Upper lobe of left lung (tissue), 6 donors: ENCODE results near the gene FHIT. TPM values are rescaled to one million over a fixed set of nuclear protein-coding genes. Genes with fewer than 3 reads are reported as not detected.

Experiments
- ATAC-seq, 2 donors: fragments of 200-7000 bp; cut with Tn5 transposase; one replicate each; pipeline ENCODE4 v1.9.1; 2022; ENCODE audit warnings: mild to moderate bottlenecking in 2 of 2, moderate library complexity in 2 of 2; ENCODE audit not compliant: low FRiP score in 2 of 2
- DNase-seq, 2 donors: peaks; one replicate each; pipeline ENCODE4 v3.0.0-alpha.2; 2019 to 2020
- H3K27ac ChIP-seq, 4 donors: fragments of 200-600 bp; sonication (generic); one replicate each; pipeline ENCODE4 v1.5.1; 2016 to 2019
- H3K27me3 ChIP-seq, 4 donors: fragments of 200-600 bp; sonication (generic); one replicate each; pipeline ENCODE4 v1.5.1; 2017 to 2019
- H3K36me3 ChIP-seq, 4 donors: fragments of 200-600 bp; sonication (generic); one replicate each; pipeline ENCODE4 v1.5.1; 2016 to 2019
- H3K4me1 ChIP-seq, 4 donors: fragments of 200-600 bp; sonication (generic); one replicate each; pipeline ENCODE4 v1.5.1; 2018 to 2019
- H3K4me3 ChIP-seq, 4 donors: fragments of 200-600 bp; sonication (generic); one replicate each; pipeline ENCODE4 v1.5.1; 2017 to 2019; ENCODE audit warnings: mild to moderate bottlenecking in 2 of 4, moderate library complexity in 1 of 4
- H3K9me3 ChIP-seq, 4 donors: fragments of 200-600 bp; sonication (generic); one replicate each; pipeline ENCODE4 v1.5.1; 2018 to 2019
- CTCF ChIP-seq, 6 experiments: fragments of 450-650 bp in 4 of 6; fragments of 200-600 bp in 2 of 6; sonication (generic) in 2 of 6; IDR thresholded peaks; one replicate each; pipeline ENCODE4 v1.5.1; 2016 to 2019; ENCODE audit warnings: antibody characterized with exemption in 6 of 6
- EP300 ChIP-seq, 4 donors: sonication (generic); formaldehyde crosslinking; IDR thresholded peaks; one replicate each; pipeline ENCODE4 v1.5.1; 2017; ENCODE audit warnings: antibody characterized with exemption in 4 of 4, control low read depth in 2 of 4
- POLR2A ChIP-seq, 4 donors: fragments of 450-650 bp; IDR thresholded peaks; one replicate each; pipeline ENCODE4 v1.5.1; 2016 to 2017; ENCODE audit warnings: antibody characterized with exemption in 4 of 4, mild to moderate bottlenecking in 2 of 4
- POLR2AphosphoS5 ChIP-seq, 2 donors: sonication (generic); formaldehyde crosslinking; IDR thresholded peaks; one replicate each; pipeline ENCODE4 v1.5.1; 2017; ENCODE audit warnings: antibody characterized with exemption in 2 of 2
- WGBS, 2 donors: methylation state at CpG; one replicate each; pipeline ENCODE4 v1.1.5; 2017 to 2018; 5-methylcytosine and 5-hydroxymethylcytosine counted together
- total RNA-seq, 6 donors: library from RNA; depleted of rRNA in 4 of 6; stranded (reverse); fragments of >200 nt in 4 of 6; gene quantifications; one replicate each; pipeline versions ENCODE4 v1.1.0 to v1.2.1, GENCODE V29; 2016 to 2021
- donor health status: DM: no; HTN: no; CAD: no; lungs with moderate emphysema.
- donor health status: DM: no; HTN: yes; CAD: no; lungs with severe emphysema.

Gene FHIT
- total RNA-seq, 6 donors from 2014 or later, result 6.8 to 56.6 (median 11.1) TPM

GRCh38 chr3:60641354-60641753, 609.9 kb downstream of the FHIT start:
- 64 to 83% methylated on average over 2 of the region's 2 CpGs for WGBS, 2 donors
- TF ChIP-seq CTCF (IDR thresholded peaks at IDR 0.05), result no peak
- TF ChIP-seq POLR2AphosphoS5 (IDR thresholded peaks at IDR 0.05), result no peak
- TF ChIP-seq POLR2A (IDR thresholded peaks at IDR 0.05), result no peak
- TF ChIP-seq EP300 (IDR thresholded peaks at IDR 0.05), result no peak
- Histone ChIP-seq H3K36me3 (no peaks in the 10 kb centered on the region), H3K9me3 (no peaks in the 10 kb centered on the region), H3K4me3 (no peak overlapping the region), H3K27me3 (no peaks in the 10 kb centered on the region), H3K27ac (no peak overlapping the region), H3K4me1 (no peaks in the 10 kb centered on the region)
- DNase-seq (no peak), ATAC-seq (no peak)

GRCh38 chr3:60636846-60637245, 614.4 kb downstream of the FHIT start:
- no peaks in the 10 kb centered on the region for H3K36me3 ChIP-seq
- no peaks in the 10 kb centered on the region for H3K27me3 ChIP-seq
- no peak overlapping the region for H3K4me3 ChIP-seq
- ATAC-seq (no peak), DNase-seq (no peak)
- no peaks in the 10 kb centered on the region for H3K9me3 ChIP-seq
- H3K4me1 ChIP-seq, result no peaks in the 10 kb centered on the region
- TF ChIP-seq EP300 (IDR thresholded peaks at IDR 0.05) (no peak), CTCF (IDR thresholded peaks at IDR 0.05) (no peak), POLR2A (IDR thresholded peaks at IDR 0.05) (no peak), POLR2AphosphoS5 (IDR thresholded peaks at IDR 0.05) (no peak)
- H3K27ac ChIP-seq, result no peak overlapping the region

DNA sequence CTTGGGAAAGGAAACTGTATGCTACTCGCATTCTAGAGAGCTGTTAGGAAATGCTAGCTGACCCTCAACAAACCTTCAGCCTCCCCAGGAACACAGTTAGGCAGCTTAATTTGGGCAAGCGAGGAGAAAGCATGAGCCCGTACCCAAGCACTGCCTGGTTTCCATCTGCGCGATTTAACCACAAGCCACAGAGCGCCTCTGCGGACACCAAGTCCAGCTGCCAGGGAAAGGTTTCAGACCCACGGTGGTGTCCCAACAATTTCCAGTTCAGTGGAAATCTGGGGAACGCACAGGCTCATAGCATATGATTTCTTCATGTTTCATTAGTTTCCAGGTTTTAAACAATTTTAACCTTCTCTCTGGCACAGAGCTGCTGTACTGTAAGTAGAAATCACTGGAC, 617.6 kb downstream of the FHIT start:
- no peaks in the 10 kb centered on the region for H3K36me3 ChIP-seq
- no peak overlapping the region for H3K27ac ChIP-seq
- ATAC-seq, result no peak
- no peaks in the 10 kb centered on the region for H3K9me3 ChIP-seq
- H3K4me1 ChIP-seq, result no peaks in the 10 kb centered on the region
- no peak for TF ChIP-seq EP300 (IDR thresholded peaks at IDR 0.05)
- no peak for TF ChIP-seq POLR2A (IDR thresholded peaks at IDR 0.05)
- TF ChIP-seq CTCF (IDR thresholded peaks at IDR 0.05), result no peak
- TF ChIP-seq POLR2AphosphoS5 (IDR thresholded peaks at IDR 0.05), result no peak
- H3K4me3 ChIP-seq, result no peak overlapping the region
- no peaks in the 10 kb centered on the region for H3K27me3 ChIP-seq
- WGBS, 2 donors, result 67 to 80% methylated on average over 9 of the region's 9 CpGs
- DNase-seq, result no peak

- DNase-seq, result no peak
- Histone ChIP-seq H3K36me3 (no peaks in the 10 kb centered on the region), H3K27ac (no peak overlapping the region), H3K27me3 (no peaks in the 10 kb centered on the region), H3K4me3 (no peak overlapping the region), H3K9me3 (no peaks in the 10 kb centered on the region), H3K4me1 (no peaks in the 10 kb centered on the region)
- no peak for ATAC-seq
- no peak for TF ChIP-seq EP300 (IDR thresholded peaks at IDR 0.05)
- no peak for TF ChIP-seq CTCF (IDR thresholded peaks at IDR 0.05)
- TF ChIP-seq POLR2A (IDR thresholded peaks at IDR 0.05), result no peak
- no peak for TF ChIP-seq POLR2AphosphoS5 (IDR thresholded peaks at IDR 0.05)
- WGBS, 2 donors, result 93 to 95% methylated on average over 8 of the region's 8 CpGs
These were observed 619.7 kb downstream of the FHIT start for GRCh38 chr3:60631509-60631908.

GRCh38 chr3:60630953-60631352, 620.3 kb downstream of the FHIT start:
- no peaks in the 10 kb centered on the region for H3K4me1 ChIP-seq
- TF ChIP-seq CTCF (IDR thresholded peaks at IDR 0.05) (no peak), POLR2A (IDR thresholded peaks at IDR 0.05) (no peak), POLR2AphosphoS5 (IDR thresholded peaks at IDR 0.05) (no peak), EP300 (IDR thresholded peaks at IDR 0.05) (no peak)
- H3K9me3 ChIP-seq, result no peaks in the 10 kb centered on the region
- H3K27ac ChIP-seq, result no peak overlapping the region
- DNase-seq (no peak), ATAC-seq (no peak)
- no peaks in the 10 kb centered on the region for H3K27me3 ChIP-seq
- WGBS, 2 donors, result 95 to 96% methylated on average over 1 of the region's 1 CpG
- H3K36me3 ChIP-seq, result no peaks in the 10 kb centered on the region
- no peak overlapping the region for H3K4me3 ChIP-seq
